Lower leg skin (tissue), 4 donors: ENCODE measurements around the gene ZNF207. TPM values are rescaled to one million over a fixed set of nuclear protein-coding genes. Genes with fewer than 3 reads are reported as not detected.
"Not testable (repeated sequence)": the region's sequence is repeated elsewhere in the genome, so short reads cannot be mapped to it uniquely, and the experiment has no call there.

ENCODE experiments used
- DNase-seq, 2 donors: peaks; one replicate each; pipeline ENCODE4 v3.0.0-alpha.2; 2019; ENCODE audit warnings: low spot score in 2 of 2
- H3K4me3 ChIP-seq: fragments of 200-600 bp; sonication (generic); 2 replicates; pipeline ENCODE4 v1.5.1; 2017; ENCODE audit warnings: mild to moderate bottlenecking, low read depth; ENCODE audit not compliant: poor library complexity, severe bottlenecking
- CTCF ChIP-seq, 3 donors: fragments of 450-650 bp; IDR thresholded peaks; one replicate each; pipeline ENCODE4 v1.5.1; 2016; ENCODE audit warnings: antibody characterized with exemption in 3 of 3, mild to moderate bottlenecking in 3 of 3, moderate library complexity in 2 of 3
- POLR2A ChIP-seq, 2 donors: fragments of 450-650 bp; IDR thresholded peaks; one replicate each; pipeline ENCODE4 v1.6.1; 2016 to 2017; ENCODE audit warnings: antibody characterized with exemption in 2 of 2, mild to moderate bottlenecking in 1 of 2, moderate library complexity in 1 of 2
- WGBS, 2 donors: methylation state at CpG; one replicate each; pipeline ENCODE4 v1.1.5; 2018; 5-methylcytosine and 5-hydroxymethylcytosine counted together
- intact Hi-C: fragments of 100-400 bp; cut with DNase I; formaldehyde crosslinking; loops from one replicate; pipeline ENCODE4 v1.15.0; 2023; ENCODE audit warnings: low total_unique reads
- total RNA-seq, 4 donors: library from RNA; depleted of rRNA; stranded (reverse); fragments of >200 nt; gene quantifications; one replicate each; pipeline ENCODE4 v1.1.0, GENCODE V29; 2016

ZNF207 gene
- total RNA-seq, 4 donors from 2014 or later: 93.5 to 158 (median 117) TPM

GRCh38 chr17:32385971-32386370, 36.0 kb downstream of the ZNF207 start:
- TF ChIP-seq CTCF (IDR thresholded peaks at IDR 0.05): no peak
- TF ChIP-seq POLR2A (IDR thresholded peaks at IDR 0.05): no peak
- no peak for DNase-seq
- 97% methylated on average over 5 of the region's 5 CpGs for WGBS, 2 donors
- intact Hi-C loops: no loop called here
- no peak overlapping the region for H3K4me3 ChIP-seq

GRCh38 chr17:32386844-32387243, 36.9 kb downstream of the ZNF207 start:
- TF ChIP-seq CTCF (IDR thresholded peaks at IDR 0.05): no peak
- no peak for TF ChIP-seq POLR2A (IDR thresholded peaks at IDR 0.05)
- DNase-seq: no peak
- intact Hi-C loops: no loop called here
- no peak overlapping the region for H3K4me3 ChIP-seq

GRCh38 chr17:32388128-32388527, 38.2 kb downstream of the ZNF207 start:
- H3K4me3 ChIP-seq, intact Hi-C loops, DNase-seq: not testable (repeated sequence)
- WGBS, 2 donors: 96 to 97% methylated on average over 14 of the region's 14 CpGs

- 89 to 94% methylated on average over 6 of the region's 6 CpGs for WGBS, 2 donors
- DNase-seq: peak in 1 of 2 donors; percentile 48
- intact Hi-C loops: loop anchor here (1.0 kb wide), 1 partner anchor 19 kb away; no protein-coding TSS in a partner anchor
- no peak overlapping the region for H3K4me3 ChIP-seq
- TF ChIP-seq CTCF (IDR thresholded peaks at IDR 0.05) (no peak), POLR2A (IDR thresholded peaks at IDR 0.05) (no peak)
Observed at GRCh38 chr17:32388613-32389459, 38.9 kb downstream of the ZNF207 start.

- TF ChIP-seq POLR2A (IDR thresholded peaks at IDR 0.05) (no peak), CTCF (IDR thresholded peaks at IDR 0.05) (no peak)
- DNase-seq: peak in 1 of 2 donors; percentile 45
- intact Hi-C loops: no loop called here
- 91 to 96% methylated on average over 5 of the region's 5 CpGs for WGBS, 2 donors
- no peak overlapping the region for H3K4me3 ChIP-seq
Observed at GRCh38 chr17:32393904-32394303, 43.9 kb downstream of the ZNF207 start.

GRCh38 chr17:32396343-32396742, 46.4 kb downstream of the ZNF207 start:
- WGBS, 2 donors: 97 to 98% methylated on average over 5 of the region's 5 CpGs
- H3K4me3 ChIP-seq: no peak overlapping the region
- intact Hi-C loops: no loop called here
- peak in 1 of 2 donors; percentile 34 for DNase-seq
- TF ChIP-seq POLR2A (IDR thresholded peaks at IDR 0.05) (no peak), CTCF (IDR thresholded peaks at IDR 0.05) (no peak)
